Psoas muscle (tissue), 8 donors: ENCODE data around the gene MICU2. TPM values are rescaled to one million over a fixed set of nuclear protein-coding genes. Genes with fewer than 3 reads are reported as not detected.

ENCODE experiments used
- ATAC-seq, 4 donors: fragments of 200-7000 bp; cut with Tn5 transposase; one replicate each; pipeline ENCODE4 v1.9.1; 2020; ENCODE audit warnings: moderate library complexity in 3 of 4, mild to moderate bottlenecking in 2 of 4
- DNase-seq, 2 donors: peaks; one replicate each; pipeline ENCODE4 v3.0.0-alpha.2; 2020
- H3K27ac ChIP-seq: fragments of 200-600 bp; one replicate; pipeline ENCODE4 v1.8.0; 2022
- H3K27me3 ChIP-seq, 3 donors: fragments of 200-600 bp in 1 of 3; one replicate each; pipeline versions ENCODE4 v1.6.1 to v1.8.0; 2013 to 2022; ENCODE audit warnings: low read length in 2 of 3, mild to moderate bottlenecking in 2 of 3, moderate library complexity in 1 of 3; ENCODE audit not compliant: insufficient read depth in 3 of 3
- H3K36me3 ChIP-seq, 2 donors: fragments of 200-600 bp in 1 of 2; one replicate each; pipeline versions ENCODE4 v1.6.1 to v1.8.0; 2013 to 2022; ENCODE audit warnings: low read depth in 1 of 2, mild to moderate bottlenecking in 1 of 2, moderate library complexity in 1 of 2; ENCODE audit not compliant: insufficient read depth in 1 of 2
- H3K4me1 ChIP-seq: fragments of 200-600 bp; one replicate; pipeline ENCODE4 v1.8.0; 2022
- H3K4me3 ChIP-seq: fragments of 200-600 bp; one replicate; pipeline ENCODE4 v1.8.0; 2022; ENCODE audit warnings: mild to moderate bottlenecking
- H3K9me3 ChIP-seq: fragments of 200-600 bp; one replicate; pipeline ENCODE4 v1.8.0; 2022
- WGBS, 3 donors: extraction: QIAGEN DNeasy Blood & Tissue Kit; methylation state at CpG; one replicate each; pipeline versions ENCODE4 v1.1.6 to v1.1.7; 2013; 5-methylcytosine and 5-hydroxymethylcytosine counted together
- intact Hi-C, 2 donors: fragments of 100-400 bp; cut with DNase I; formaldehyde crosslinking; loops; one replicate each; pipeline versions ENCODE4 v1.11.0 to v1.14.2; 2022
- polyA plus RNA-seq, 3 donors: library from polyadenylated mRNA; stranded (reverse); fragments of 200-250 nt; gene quantifications; one replicate each; pipeline ENCODE4 v1.2.3, GENCODE V29; 2013
- total RNA-seq, 4 donors: library from RNA; stranded (reverse); fragmentation: NEBNext Ultra II Directional in 2 of 4; extraction: Animal tissue kit (Norgen Biotek cat#: 25700) in 2 of 4; gene quantifications; one replicate each; pipeline versions ENCODE4 v1.2.1 to v1.2.4, GENCODE V29; 2021 to 2023
- TF ChIP-seq, protein P1 (sequence below): fragments of 200-600 bp; IDR thresholded peaks from one replicate; pipeline ENCODE4 v1.8.0; 2022; ENCODE audit warnings: antibody characterized with exemption
- donor health status: healthy with polysubstance abuse.
- donor health status: DM: no; HTN: no; CAD: no; lungs with moderate emphysema.
- donor health status: Bipolar disorder and iron deficiency.
- donor health status: healthy.
- donor health status: DM: yes; HTN: yes; CAD: no.
- donor health status: DM: no; HTN: no; CAD: no.
- donor health status: DM: no; HTN: no; CAD: no.
- donor health status: DM: yes; HTN: yes; CAD: no.

The MICU2 gene
- total and polyA plus RNA-seq, 7 donors: 43.6 to 51.2 (median 44.9) TPM

DNA sequence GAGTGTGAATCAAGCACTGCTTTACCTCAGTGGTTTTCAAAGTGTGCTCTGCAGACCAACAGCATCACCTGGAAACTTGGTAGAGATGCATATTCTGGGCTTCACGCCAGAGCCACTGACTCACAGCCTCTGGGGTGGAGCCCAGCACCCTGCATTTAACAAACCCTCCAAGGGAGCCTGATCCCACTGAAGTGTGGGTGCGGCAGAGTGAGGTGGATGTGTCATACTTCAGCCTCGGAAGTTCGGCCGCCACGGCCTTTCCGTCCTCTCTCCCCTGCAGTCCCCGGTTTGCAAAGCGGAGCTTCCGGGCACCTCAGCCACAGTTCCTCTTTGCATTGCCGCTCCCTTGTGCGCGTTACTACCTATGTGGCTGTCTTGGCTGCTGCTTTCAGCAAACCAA, 33.3 kb upstream of the MICU2 start:
- Histone ChIP-seq H3K27me3 (no peaks in the 10 kb centered on the region), H3K27ac (no peak overlapping the region), H3K36me3 (no peaks in the 10 kb centered on the region), H3K9me3 (no peaks in the 10 kb centered on the region), H3K4me1 (no peaks in the 10 kb centered on the region), H3K4me3 (no peak overlapping the region)
- intact Hi-C loops: loop anchor here (5.0 kb wide), 1 partner anchor 640 kb away; no protein-coding TSS in a partner anchor
- 84 to 89% (median 87%) methylated on average over 13 of the region's 13 CpGs for WGBS, 3 donors
- TF ChIP-seq, protein P1, sequence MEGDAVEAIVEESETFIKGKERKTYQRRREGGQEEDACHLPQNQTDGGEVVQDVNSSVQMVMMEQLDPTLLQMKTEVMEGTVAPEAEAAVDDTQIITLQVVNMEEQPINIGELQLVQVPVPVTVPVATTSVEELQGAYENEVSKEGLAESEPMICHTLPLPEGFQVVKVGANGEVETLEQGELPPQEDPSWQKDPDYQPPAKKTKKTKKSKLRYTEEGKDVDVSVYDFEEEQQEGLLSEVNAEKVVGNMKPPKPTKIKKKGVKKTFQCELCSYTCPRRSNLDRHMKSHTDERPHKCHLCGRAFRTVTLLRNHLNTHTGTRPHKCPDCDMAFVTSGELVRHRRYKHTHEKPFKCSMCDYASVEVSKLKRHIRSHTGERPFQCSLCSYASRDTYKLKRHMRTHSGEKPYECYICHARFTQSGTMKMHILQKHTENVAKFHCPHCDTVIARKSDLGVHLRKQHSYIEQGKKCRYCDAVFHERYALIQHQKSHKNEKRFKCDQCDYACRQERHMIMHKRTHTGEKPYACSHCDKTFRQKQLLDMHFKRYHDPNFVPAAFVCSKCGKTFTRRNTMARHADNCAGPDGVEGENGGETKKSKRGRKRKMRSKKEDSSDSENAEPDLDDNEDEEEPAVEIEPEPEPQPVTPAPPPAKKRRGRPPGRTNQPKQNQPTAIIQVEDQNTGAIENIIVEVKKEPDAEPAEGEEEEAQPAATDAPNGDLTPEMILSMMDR: no peak
- no peak for DNase-seq
- ATAC-seq: no peak

DNA sequence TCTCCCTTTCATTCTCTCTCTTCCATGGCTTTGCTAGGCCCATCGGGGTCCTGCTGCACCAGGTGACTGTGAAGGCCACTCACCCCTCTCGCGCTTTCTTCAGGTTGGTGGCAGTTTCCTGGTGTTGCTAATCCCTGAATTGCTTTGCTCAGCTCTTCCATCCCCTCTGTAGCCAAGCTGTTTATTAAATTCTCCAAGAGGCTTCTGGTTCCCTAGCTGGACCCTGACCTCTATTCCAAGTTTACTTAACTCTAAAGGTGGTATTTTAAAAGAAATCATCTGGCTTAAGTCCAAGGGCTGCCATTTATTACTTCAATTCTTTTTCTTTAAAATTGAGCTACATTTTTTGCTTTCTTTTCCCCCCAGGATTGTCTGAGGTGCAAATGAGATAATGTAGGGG, 32.7 kb upstream of the MICU2 start:
- intact Hi-C loops: loop anchor here (5.0 kb wide), 1 partner anchor 641 kb away; no protein-coding TSS in a partner anchor
- peaks cover 0 to 2% (median 0%) of the 10 kb centered on the region in 3 donors for H3K27me3 ChIP-seq
- no peak for DNase-seq
- H3K4me1 ChIP-seq: no peaks in the 10 kb centered on the region
- no peak for ATAC-seq
- WGBS, 3 donors: 89 to 94% (median 93%) methylated on average over 3 of the region's 3 CpGs
- no peak overlapping the region for H3K4me3 ChIP-seq
- no peak overlapping the region for H3K27ac ChIP-seq
- no peaks in the 10 kb centered on the region for H3K36me3 ChIP-seq
- TF ChIP-seq, protein P1: no peak
- H3K9me3 ChIP-seq: peaks cover 3% of the 10 kb centered on the region

DNA sequence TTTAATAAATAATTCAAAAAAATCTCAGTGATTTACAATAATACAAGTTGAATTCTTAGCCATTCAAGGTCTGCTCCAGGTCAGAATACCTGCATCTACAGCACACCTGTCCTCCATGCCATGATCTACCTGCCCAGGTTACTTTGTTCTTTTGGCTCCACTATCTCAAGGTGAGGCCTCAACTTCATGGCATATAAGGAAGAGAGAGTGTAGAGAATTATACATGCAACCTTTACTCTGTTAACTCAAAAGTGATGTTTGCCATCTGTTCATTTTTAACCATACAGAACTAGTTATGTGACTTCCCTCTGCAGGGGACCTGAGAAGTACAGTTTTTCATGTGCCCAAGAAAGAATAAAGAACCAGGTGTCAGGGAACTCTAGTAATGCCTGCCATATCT, 28.2 kb upstream of the MICU2 start:
- Histone ChIP-seq H3K36me3 (no peaks in the 10 kb centered on the region), H3K4me1 (no peaks in the 10 kb centered on the region), H3K9me3 (peaks cover 12% of the 10 kb centered on the region), H3K27ac (no peak overlapping the region), H3K4me3 (no peak overlapping the region), H3K27me3 (peaks cover 0 to 2% (median 0%) of the 10 kb centered on the region in 3 donors)
- ATAC-seq: no peak
- DNase-seq: no peak
- TF ChIP-seq, protein P1: no peak
- intact Hi-C loops: no loop called here

GRCh38 chr13:21625366-21625765, 21.4 kb upstream of the MICU2 start:
- ATAC-seq: no peak

DNA sequence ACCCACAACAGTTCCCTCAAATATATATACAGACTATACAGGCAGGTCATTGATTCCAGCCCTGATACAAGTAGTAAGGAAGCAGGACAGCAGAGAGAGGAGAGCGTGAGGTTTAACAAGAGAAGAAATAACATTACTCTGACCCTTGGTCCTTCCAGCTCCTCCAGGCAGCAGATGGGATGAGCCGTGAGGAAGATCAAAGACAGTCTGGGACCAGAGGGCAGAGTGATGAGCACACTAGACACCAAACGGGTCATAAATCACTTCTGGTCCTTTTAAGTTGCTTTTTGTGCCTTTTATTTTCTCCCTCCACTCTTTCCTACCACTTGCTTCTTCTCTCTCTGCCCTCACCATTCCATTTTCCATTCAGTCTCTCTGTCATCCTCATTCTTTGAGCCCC, 16.9 kb upstream of the MICU2 start:
- 45 to 47% (median 46%) methylated on average over 3 of the region's 3 CpGs for WGBS, 3 donors
- TF ChIP-seq, protein P1: no peak
- Histone ChIP-seq H3K27me3 (peaks cover 0 to 6% (median 3%) of the 10 kb centered on the region in 3 donors), H3K4me3 (no peak overlapping the region), H3K27ac (no peak overlapping the region), H3K36me3 (no peaks in the 10 kb centered on the region), H3K4me1 (no peaks in the 10 kb centered on the region), H3K9me3 (no peaks in the 10 kb centered on the region)
- DNase-seq (no peak), ATAC-seq (no peak)
- intact Hi-C loops: no loop called here

More at GRCh38 chr13:21625366-21625765, 21.4 kb upstream of the MICU2 start:
- H3K4me1 ChIP-seq: no peaks in the 10 kb centered on the region
- no peak overlapping the region for H3K27ac ChIP-seq
- intact Hi-C loops: no loop called here
- H3K36me3 ChIP-seq: no peaks in the 10 kb centered on the region
- DNase-seq: no peak
- H3K9me3 ChIP-seq: no peaks in the 10 kb centered on the region
- no peak overlapping the region for H3K4me3 ChIP-seq
- WGBS, 3 donors: 62 to 68% (median 63%) methylated on average over 8 of the region's 8 CpGs
- TF ChIP-seq, protein P1: no peak
- H3K27me3 ChIP-seq: peaks cover 0 to 6% (median 0%) of the 10 kb centered on the region in 3 donors
